Peyer's patch (tissue), 4 donors: Measurements from ENCODE around the gene PTPRU.

Source experiments
- CTCF ChIP-seq, 6 experiments: fragments of 450-650 bp in 4 of 6; fragments of 200-600 bp in 2 of 6; sonication (generic) in 1 of 6; IDR thresholded peaks; one replicate each; pipeline ENCODE4 v1.5.1; 2017 to 2019; ENCODE audit warnings: antibody characterized with exemption in 6 of 6, mild to moderate bottlenecking in 3 of 6, moderate library complexity in 1 of 6
- POLR2A ChIP-seq, 2 donors: fragments of 450-650 bp; IDR thresholded peaks; one replicate each; pipeline ENCODE4 v1.5.1; 2017; ENCODE audit warnings: antibody characterized with exemption in 2 of 2, mild to moderate bottlenecking in 2 of 2, moderate library complexity in 2 of 2

- TF ChIP-seq CTCF (IDR thresholded peaks at IDR 0.05) (no peak), POLR2A (IDR thresholded peaks at IDR 0.05) (no peak)
These were observed 12.8 kb upstream of the PTPRU start for GRCh38 chr1:29223521-29223920.
